Activated T-helper 9 cell treated with anti-CD3 and anti-CD28 coated beads, Interleukin-2, amount 50 U/mL, for 16 hours (primary cell): ENCODE data around the gene MAP4K5.

Experiments used
- DNase-seq: peaks from one replicate; pipeline ENCODE4 v3.0.0-alpha.2; 2020; ENCODE audit warnings: low read depth

The MAP4K5 gene

GRCh38 chr14:50476134-50476533, 56.2 kb downstream of the MAP4K5 start:
- no peak for DNase-seq

GRCh38 chr14:50475460-50475859, 56.9 kb downstream of the MAP4K5 start:
- DNase-seq, result no peak

GRCh38 chr14:50471838-50472465, 60.4 kb downstream of the MAP4K5 start:
- no peak for DNase-seq

GRCh38 chr14:50469982-50470381, 62.4 kb downstream of the MAP4K5 start:
- no peak for DNase-seq

- no peak for DNase-seq
Observed at GRCh38 chr14:50462111-50462510, 70.3 kb downstream of the MAP4K5 start.

- DNase-seq, result no peak
Observed at GRCh38 chr14:50453869-50454268, 78.5 kb downstream of the MAP4K5 start.

GRCh38 chr14:50452979-50453705, 79.2 kb downstream of the MAP4K5 start:
- DNase-seq, result no peak

GRCh38 chr14:50452296-50452695, 80.1 kb downstream of the MAP4K5 start:
- DNase-seq, result no peak

- no peak for DNase-seq
Observed at GRCh38 chr14:50451854-50452253, 80.5 kb downstream of the MAP4K5 start.

GRCh38 chr14:50447461-50447860, 84.9 kb downstream of the MAP4K5 start:
- no peak for DNase-seq

- no peak for DNase-seq
Observed at GRCh38 chr14:50434528-50434927, 97.8 kb downstream of the MAP4K5 start.

- DNase-seq, result no peak
Observed at GRCh38 chr14:50432131-50432530, 100.2 kb downstream of the MAP4K5 start.

- DNase-seq, result no peak
Observed at GRCh38 chr14:50425816-50426215, 106.6 kb downstream of the MAP4K5 start.

- DNase-seq, result no peak
Observed at GRCh38 chr14:50425105-50425504, 107.3 kb downstream of the MAP4K5 start.

GRCh38 chr14:50423529-50423928, 108.8 kb downstream of the MAP4K5 start:
- no peak for DNase-seq

- DNase-seq, result no peak
Observed at GRCh38 chr14:50421499-50421898, 110.9 kb downstream of the MAP4K5 start.

GRCh38 chr14:50417853-50418252, 114.5 kb downstream of the MAP4K5 start:
- no peak for DNase-seq

GRCh38 chr14:50410921-50411320, 121.4 kb downstream of the MAP4K5 start:
- no peak for DNase-seq

- DNase-seq, result no peak
Observed at GRCh38 chr14:50410071-50410470, 122.3 kb downstream of the MAP4K5 start.

GRCh38 chr14:50407111-50407812, 125.1 kb downstream of the MAP4K5 start:
- DNase-seq, result no peak

- no peak for DNase-seq
Observed at GRCh38 chr14:50403419-50403818, 128.9 kb downstream of the MAP4K5 start.

GRCh38 chr14:50402965-50403364, 129.4 kb downstream of the MAP4K5 start:
- no peak for DNase-seq

GRCh38 chr14:50400461-50400860, 131.9 kb downstream of the MAP4K5 start:
- no peak for DNase-seq
